H1 (cell line): Measurements from ENCODE around the gene FOXK1. TPM values are rescaled to one million over a fixed set of nuclear protein-coding genes. Genes with fewer than 3 reads are reported as not detected.

ENCODE experiments used
- BACH1 ChIP-seq: IDR thresholded peaks from 2 replicates; pipeline ENCODE4 v1.6.1; 2012; ENCODE audit warnings: low read length, improper control_type of control experiment
- POU5F1 ChIP-seq: IDR thresholded peaks from 2 replicates; pipeline ENCODE4 v1.6.1; 2011; ENCODE audit warnings: low read depth, mild to moderate bottlenecking, low read length, moderate library complexity
- SIRT6 ChIP-seq: IDR thresholded peaks from one replicate; pipeline ENCODE4 v1.7.1; 2012; ENCODE audit warnings: low read length, inconsistent platforms
- polyA plus RNA-seq, 7 experiments: library from polyadenylated mRNA; depleted of rRNA in 3 of 7; stranded (reverse) in 5 of 7; unstranded in 2 of 7; fragments of >200 nt in 5 of 7; fragments of 200-250 nt in 2 of 7; gene quantifications; 1 replicate in 5 of 7; 2 replicates in 1 of 7; 4 replicates in 1 of 7; pipeline versions ENCODE4 v1.2.1 to v1.2.3, GENCODE V29; 2011 to 2013; ENCODE audit warnings: missing spikeins in 2 of 7, mixed read lengths in 2 of 7
- total RNA-seq: library from RNA; stranded (reverse); fragmentation: NEBNext Ultra II Directional; extraction: Animal tissue kit (Norgen Biotek cat#: 25700); gene quantifications from 2 replicates; pipeline ENCODE4 v1.2.1, GENCODE V29; 2021

The FOXK1 gene
- total and polyA plus RNA-seq, 2 of the 8 experiments (the other 6 are each of a cell fraction or from before 2014, with no cell fraction given), result 2.0 to 8.5 TPM

GRCh38 chr7:4787541-4787940 lies 105.4 kb downstream of the FOXK1 start (continued):
- TF ChIP-seq SIRT6, result no peak
- TF ChIP-seq POU5F1, result no peak
- TF ChIP-seq BACH1, result no peak
